GM12878 (cell line): ENCODE results near the gene C16orf96. TPM values are rescaled to one million over a fixed set of nuclear protein-coding genes. Genes with fewer than 3 reads are reported as not detected.

Experiments used
- ATAC-seq: fragments of 200-7000 bp; cut with Tn5 transposase; 3 replicates; pipeline ENCODE4 v1.9.1; 2020; ENCODE audit warnings: mild to moderate bottlenecking, moderate library complexity
- BruUV-seq: library from RNA; stranded (reverse); fragments of 400-500 nt; replicated peaks from 2 replicates; lab custom pipeline; 2021; lab: Mats Ljungman, UMichigan
- CTCF ChIA-PET: fragments of 300-600 bp; sonication (Branson Sonifier 250); formaldehyde crosslinking; extraction: SDS; loops from one replicate; lab custom pipeline; 2021; ENCODE audit warnings: inconsistent platforms; lab: Yijun Ruan, JAX
- POLR2A ChIA-PET: fragments of 350-600 bp; formaldehyde crosslinking; extraction: SDS; loops from one replicate; lab custom pipeline; 2021; ENCODE audit warnings: inconsistent platforms; lab: Charles Lee
- RAD21 ChIA-PET: fragments of 300-600 bp; sonication (Branson Sonifier 250); formaldehyde crosslinking; loops from one replicate; lab custom pipeline; 2023; ENCODE audit warnings: antibody characterized with exemption; ENCODE audit not compliant: unreplicated experiment; lab: Charles Lee
- SMC1A ChIA-PET: fragments of 300-600 bp; sonication (Branson Sonifier 250); formaldehyde crosslinking; loops from one replicate; lab custom pipeline; 2023; ENCODE audit not compliant: unreplicated experiment, uncharacterized antibody; lab: Charles Lee
- DNase-seq: peaks from one replicate; pipeline ENCODE4 v3.0.0-alpha.2; 2011; ENCODE audit warnings: low read depth, low spot score
- FAIRE-seq: peaks from 3 replicates; lab custom pipeline; 2011; peaks lifted over from hg19 to GRCh38; lab: Jason Lieb, UNC
- H2AFZ ChIP-seq: 2 replicates; pipeline ENCODE4 v1.6.0; 2011; ENCODE audit warnings: low read depth, low read length, control low read depth; ENCODE audit not compliant: control insufficient read depth
- H3K27ac ChIP-seq: 2 replicates; pipeline ENCODE4 v1.5.1; 2011; ENCODE audit warnings: control low read depth; ENCODE audit not compliant: control insufficient read depth, insufficient read depth
- H3K27me3 ChIP-seq, 2 experiments: replicated peaks in 1 of 2; 2 replicates each; pipeline versions ENCODE4 v1.6.0 to v1.6.1; 2011; ENCODE audit warnings: low read length in 1 of 2; ENCODE audit not compliant: control insufficient read depth in 2 of 2, insufficient read depth in 2 of 2
- H3K36me3 ChIP-seq, 2 experiments: 2 replicates each; pipeline ENCODE4 v1.5.1; 2011; ENCODE audit warnings: low read length in 1 of 2; ENCODE audit not compliant: control insufficient read depth in 2 of 2, insufficient read depth in 2 of 2
- H3K4me1 ChIP-seq: 2 replicates; pipeline ENCODE4 v1.6.1; 2011; ENCODE audit warnings: mild to moderate bottlenecking, low read length, moderate library complexity, mixed read lengths; ENCODE audit not compliant: control insufficient read depth, insufficient read depth
- H3K4me2 ChIP-seq: 2 replicates; pipeline ENCODE4 v1.6.0; 2011; ENCODE audit warnings: control low read depth; ENCODE audit not compliant: control insufficient read depth, insufficient read depth
- H3K4me3 ChIP-seq: fragments of 200-600 bp; sonication (generic); 2 replicates; pipeline ENCODE4 v1.5.1; 2016
- H3K79me2 ChIP-seq: 2 replicates; pipeline ENCODE4 v1.6.0; 2011; ENCODE audit warnings: low read length; ENCODE audit not compliant: control insufficient read depth, insufficient read depth
- H3K9ac ChIP-seq: 2 replicates; pipeline ENCODE4 v1.8.0; 2011; ENCODE audit warnings: low read length, control low read depth, mixed read lengths; ENCODE audit not compliant: control insufficient read depth, insufficient read depth
- H3K9me3 ChIP-seq: replicated peaks from 3 replicates; pipeline ENCODE4 v1.5.1; 2011; ENCODE audit warnings: mild to moderate bottlenecking, low read length; ENCODE audit not compliant: control insufficient read depth, insufficient read depth
- H4K20me1 ChIP-seq: 2 replicates; pipeline ENCODE4 v1.6.0; 2011; ENCODE audit not compliant: control insufficient read depth, insufficient read depth
- ASH2L ChIP-seq: fragments of 300-600, 200-600 bp; sonication (generic); IDR thresholded peaks from 2 replicates; pipeline ENCODE4 v1.6.1; 2017; ENCODE audit warnings: low read depth, mild to moderate bottlenecking, borderline replicate concordance
- BCL3 ChIP-seq: IDR thresholded peaks from 2 replicates; pipeline ENCODE4 v1.6.1; 2011; ENCODE audit warnings: borderline replicate concordance, low read depth, mild to moderate bottlenecking, moderate library complexity, low read length; ENCODE audit not compliant: insufficient read depth, poor library complexity, severe bottlenecking
- PML ChIP-seq: IDR thresholded peaks from 2 replicates; pipeline ENCODE4 v1.6.1; 2012; ENCODE audit warnings: low read length, inconsistent platforms
- RBBP5 ChIP-seq: fragments of 200-600 bp; sonication (generic); conservative IDR thresholded peaks from 2 replicates; pipeline ENCODE4 v1.6.1; 2016
- ZBTB4 ChIP-seq: fragments of 450-650 bp; formaldehyde crosslinking; IDR thresholded peaks from 2 replicates; pipeline ENCODE4 v1.4.0; 2022; ENCODE audit warnings: mild to moderate bottlenecking, moderate library complexity
- WGBS: methylation state at CpG from one replicate; pipeline ENCODE4 v1.1.6; 2016; ENCODE audit warnings: low lambda C conversion rate; ENCODE audit not compliant: insufficient replicate concordance, insufficient coverage; ENCODE audit errors: missing lambda C conversion rate; 5-methylcytosine and 5-hydroxymethylcytosine counted together
- in situ Hi-C: fragments of 300-500 bp; cut with MboI; formaldehyde crosslinking; loops from 9 replicates; pipeline ENCODE4 v1.14.3; 2018; ENCODE audit warnings: mixed read lengths
- intact Hi-C: fragments of 100-400 bp; cut with micrococcal nuclease; formaldehyde crosslinking; loops from one replicate; pipeline ENCODE4 v1.14.2; 2022; ENCODE audit not compliant: unreplicated experiment
- polyA plus RNA-seq, 11 experiments: library from polyadenylated mRNA; depleted of rRNA in 4 of 11; unstranded in 6 of 11; stranded (reverse) in 5 of 11; fragments of >200 nt; fragmentation: Nextera tagmentation in 4 of 11; fragmentation: Illumina TruSeq in 1 of 11; extraction: Ambion mirVana in 4 of 11; extraction: Trizol in 1 of 11; gene quantifications; 1 replicate in 1 of 11; 2 replicates in 10 of 11; pipeline versions ENCODE4 v1.2.1 to v1.2.3, GENCODE V29; 2011 to 2016; ENCODE audit warnings: inconsistent platforms in 2 of 11, missing spikeins in 2 of 11, low read depth in 1 of 11
- total RNA-seq, 4 experiments: library from RNA; depleted of rRNA in 3 of 4; stranded (reverse); fragments of >200 nt in 3 of 4; fragmentation: Illumina TruSeq in 1 of 4; extraction: Trizol in 1 of 4; gene quantifications; 2 replicates each; pipeline versions ENCODE4 v1.2.1 to v1.2.3, GENCODE V29; 2013 to 2021
- TF ChIP-seq, protein P1 (sequence below): IDR thresholded peaks from 2 replicates; pipeline ENCODE4 v1.6.1; 2012; ENCODE audit warnings: improper control_type of control experiment, low read depth, low read length; ENCODE audit not compliant: insufficient replicate concordance

The C16orf96 gene
- total and polyA plus RNA-seq, 10 of the 15 experiments (the other 5 are each of a cell fraction or from before 2014, with no cell fraction given): 0.01 to 0.08 (median 0.01) TPM; not detected in 7

DNA sequence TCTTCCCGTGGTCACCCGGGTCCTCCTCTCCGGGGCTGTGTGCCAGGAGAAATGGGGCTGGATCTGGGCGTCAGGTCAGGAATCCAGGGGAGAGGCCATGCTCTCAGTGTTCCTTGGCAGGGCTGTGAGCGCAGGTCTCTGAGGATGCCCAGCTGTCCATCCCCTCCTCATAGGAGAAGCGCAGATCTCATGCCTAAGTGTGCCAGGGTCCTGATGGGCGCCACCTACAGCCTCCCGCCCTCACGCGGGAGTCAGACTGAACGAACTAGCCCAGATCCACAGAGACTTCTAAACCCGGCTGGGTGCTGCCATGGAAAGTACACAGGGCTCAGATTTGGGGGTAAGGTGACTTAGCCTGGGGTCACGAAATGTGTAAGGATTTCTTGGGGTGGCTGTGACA lies 92.8 kb downstream of the C16orf96 start:
- intact Hi-C loops: no loop called here
- no peak for ATAC-seq
- H3K27me3 ChIP-seq: no peaks in the 10 kb centered on the region
- WGBS: 95% methylated on average over 13 of the region's 13 CpGs
- ChIA-PET RAD21 (no interaction called here), SMC1A (no interaction called here), POLR2A (no interaction called here)
- TF ChIP-seq ZBTB4 (no peak), PML (no peak), ASH2L (no peak), BCL3 (no peak), RBBP5 (no peak)
- TF ChIP-seq, protein P1, sequence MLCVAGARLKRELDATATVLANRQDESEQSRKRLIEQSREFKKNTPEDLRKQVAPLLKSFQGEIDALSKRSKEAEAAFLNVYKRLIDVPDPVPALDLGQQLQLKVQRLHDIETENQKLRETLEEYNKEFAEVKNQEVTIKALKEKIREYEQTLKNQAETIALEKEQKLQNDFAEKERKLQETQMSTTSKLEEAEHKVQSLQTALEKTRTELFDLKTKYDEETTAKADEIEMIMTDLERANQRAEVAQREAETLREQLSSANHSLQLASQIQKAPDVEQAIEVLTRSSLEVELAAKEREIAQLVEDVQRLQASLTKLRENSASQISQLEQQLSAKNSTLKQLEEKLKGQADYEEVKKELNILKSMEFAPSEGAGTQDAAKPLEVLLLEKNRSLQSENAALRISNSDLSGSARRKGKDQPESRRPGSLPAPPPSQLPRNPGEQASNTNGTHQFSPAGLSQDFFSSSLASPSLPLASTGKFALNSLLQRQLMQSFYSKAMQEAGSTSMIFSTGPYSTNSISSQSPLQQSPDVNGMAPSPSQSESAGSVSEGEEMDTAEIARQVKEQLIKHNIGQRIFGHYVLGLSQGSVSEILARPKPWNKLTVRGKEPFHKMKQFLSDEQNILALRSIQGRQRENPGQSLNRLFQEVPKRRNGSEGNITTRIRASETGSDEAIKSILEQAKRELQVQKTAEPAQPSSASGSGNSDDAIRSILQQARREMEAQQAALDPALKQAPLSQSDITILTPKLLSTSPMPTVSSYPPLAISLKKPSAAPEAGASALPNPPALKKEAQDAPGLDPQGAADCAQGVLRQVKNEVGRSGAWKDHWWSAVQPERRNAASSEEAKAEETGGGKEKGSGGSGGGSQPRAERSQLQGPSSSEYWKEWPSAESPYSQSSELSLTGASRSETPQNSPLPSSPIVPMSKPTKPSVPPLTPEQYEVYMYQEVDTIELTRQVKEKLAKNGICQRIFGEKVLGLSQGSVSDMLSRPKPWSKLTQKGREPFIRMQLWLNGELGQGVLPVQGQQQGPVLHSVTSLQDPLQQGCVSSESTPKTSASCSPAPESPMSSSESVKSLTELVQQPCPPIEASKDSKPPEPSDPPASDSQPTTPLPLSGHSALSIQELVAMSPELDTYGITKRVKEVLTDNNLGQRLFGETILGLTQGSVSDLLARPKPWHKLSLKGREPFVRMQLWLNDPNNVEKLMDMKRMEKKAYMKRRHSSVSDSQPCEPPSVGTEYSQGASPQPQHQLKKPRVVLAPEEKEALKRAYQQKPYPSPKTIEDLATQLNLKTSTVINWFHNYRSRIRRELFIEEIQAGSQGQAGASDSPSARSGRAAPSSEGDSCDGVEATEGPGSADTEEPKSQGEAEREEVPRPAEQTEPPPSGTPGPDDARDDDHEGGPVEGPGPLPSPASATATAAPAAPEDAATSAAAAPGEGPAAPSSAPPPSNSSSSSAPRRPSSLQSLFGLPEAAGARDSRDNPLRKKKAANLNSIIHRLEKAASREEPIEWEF: no peak
- TF ChIP-seq, all 136 proteins: peak for 0
- Histone ChIP-seq H3K4me1 (no peaks in the 10 kb centered on the region), H3K4me3 (no peak overlapping the region), H3K9ac (no peak overlapping the region), H3K27ac (no peak overlapping the region), H3K9me3 (no peaks in the 10 kb centered on the region), H3K36me3 (peaks cover 7 to 28% of the 10 kb centered on the region in 2 experiments; a peak in 3 of 4 replicates), H4K20me1 (no peaks in the 10 kb centered on the region), H3K79me2 (peaks cover under 1% of the 10 kb centered on the region), H2AFZ (no peak overlapping the region), H3K4me2 (no peak overlapping the region)
- CTCF ChIA-PET: interaction anchor here (0.5 to 1.8 kb wide), 2 partner anchors 25 to 361 kb away, joined by 3 to 5 read pairs; no protein-coding TSS in a partner anchor
- DNase-seq: no peak
- no peak for FAIRE-seq
- in situ Hi-C loops: no loop called here
- BruUV-seq: no TSS peak
